ENCODE data around the gene PTPN12.

Gene PTPN12

GRCh38 chr7:77665161-77665560 is 128.1 kb downstream of the PTPN12 start:
- no peak for DNase-seq

GRCh38 chr7:77667459-77668086 is 130.5 kb downstream of the PTPN12 start:
- no peak for DNase-seq

- DNase-seq: no peak
Observed at GRCh38 chr7:77674878-77675277, 137.8 kb downstream of the PTPN12 start.

- DNase-seq: no peak
Observed at GRCh38 chr7:77679608-77680007, 142.5 kb downstream of the PTPN12 start.

- no peak for DNase-seq
Observed at GRCh38 chr7:77680266-77680665, 143.2 kb downstream of the PTPN12 start.

GRCh38 chr7:77684030-77684429 is 146.9 kb downstream of the PTPN12 start:
- DNase-seq: no peak

- DNase-seq: peak; percentile 31
Observed at GRCh38 chr7:77685233-77685632, 148.1 kb downstream of the PTPN12 start.

- no peak for DNase-seq
Observed at GRCh38 chr7:77687100-77687746, 150.1 kb downstream of the PTPN12 start.

- no peak for DNase-seq
Observed at GRCh38 chr7:77687747-77688144, 150.7 kb downstream of the PTPN12 start.
